Upper lobe of left lung (tissue), 6 donors: Measurements from ENCODE around the gene PGK1. TPM values are rescaled to one million over a fixed set of nuclear protein-coding genes. Genes with fewer than 3 reads are reported as not detected.
A peak's percentile ranks its signal among the peaks of the same experiment; 100 is the strongest.

Experiments
- ATAC-seq, 2 donors: fragments of 200-7000 bp; cut with Tn5 transposase; one replicate each; pipeline ENCODE4 v1.9.1; 2022; ENCODE audit warnings: mild to moderate bottlenecking in 2 of 2, moderate library complexity in 2 of 2; ENCODE audit not compliant: low FRiP score in 2 of 2
- DNase-seq, 2 donors: peaks; one replicate each; pipeline ENCODE4 v3.0.0-alpha.2; 2019 to 2020
- H3K27ac ChIP-seq, 4 donors: fragments of 200-600 bp; sonication (generic); one replicate each; pipeline ENCODE4 v1.5.1; 2016 to 2019
- H3K27me3 ChIP-seq, 4 donors: fragments of 200-600 bp; sonication (generic); one replicate each; pipeline ENCODE4 v1.5.1; 2017 to 2019
- H3K36me3 ChIP-seq, 4 donors: fragments of 200-600 bp; sonication (generic); one replicate each; pipeline ENCODE4 v1.5.1; 2016 to 2019
- H3K4me1 ChIP-seq, 4 donors: fragments of 200-600 bp; sonication (generic); one replicate each; pipeline ENCODE4 v1.5.1; 2018 to 2019
- H3K4me3 ChIP-seq, 4 donors: fragments of 200-600 bp; sonication (generic); one replicate each; pipeline ENCODE4 v1.5.1; 2017 to 2019; ENCODE audit warnings: mild to moderate bottlenecking in 2 of 4, moderate library complexity in 1 of 4
- H3K9me3 ChIP-seq, 4 donors: fragments of 200-600 bp; sonication (generic); one replicate each; pipeline ENCODE4 v1.5.1; 2018 to 2019
- EP300 ChIP-seq, 4 donors: sonication (generic); formaldehyde crosslinking; IDR thresholded peaks; one replicate each; pipeline ENCODE4 v1.5.1; 2017; ENCODE audit warnings: antibody characterized with exemption in 4 of 4, control low read depth in 2 of 4
- POLR2A ChIP-seq, 4 donors: fragments of 450-650 bp; IDR thresholded peaks; one replicate each; pipeline ENCODE4 v1.5.1; 2016 to 2017; ENCODE audit warnings: antibody characterized with exemption in 4 of 4, mild to moderate bottlenecking in 2 of 4
- POLR2AphosphoS5 ChIP-seq, 2 donors: sonication (generic); formaldehyde crosslinking; IDR thresholded peaks; one replicate each; pipeline ENCODE4 v1.5.1; 2017; ENCODE audit warnings: antibody characterized with exemption in 2 of 2
- WGBS, 2 donors: methylation state at CpG; one replicate each; pipeline ENCODE4 v1.1.5; 2017 to 2018; 5-methylcytosine and 5-hydroxymethylcytosine counted together
- total RNA-seq, 6 donors: library from RNA; depleted of rRNA in 4 of 6; stranded (reverse); fragments of >200 nt in 4 of 6; gene quantifications; one replicate each; pipeline versions ENCODE4 v1.1.0 to v1.2.1, GENCODE V29; 2016 to 2021
- TF ChIP-seq, protein P1 (sequence below), 6 experiments: fragments of 450-650 bp in 4 of 6; fragments of 200-600 bp in 2 of 6; sonication (generic) in 2 of 6; IDR thresholded peaks; one replicate each; pipeline ENCODE4 v1.5.1; 2016 to 2019; ENCODE audit warnings: antibody characterized with exemption in 6 of 6
- donor health status: DM: no; HTN: no; CAD: no; lungs with moderate emphysema.
- donor health status: DM: no; HTN: yes; CAD: no; lungs with severe emphysema.

The PGK1 gene
- total RNA-seq, 6 donors from 2014 or later: 57.6 to 295 (median 170) TPM

DNA sequence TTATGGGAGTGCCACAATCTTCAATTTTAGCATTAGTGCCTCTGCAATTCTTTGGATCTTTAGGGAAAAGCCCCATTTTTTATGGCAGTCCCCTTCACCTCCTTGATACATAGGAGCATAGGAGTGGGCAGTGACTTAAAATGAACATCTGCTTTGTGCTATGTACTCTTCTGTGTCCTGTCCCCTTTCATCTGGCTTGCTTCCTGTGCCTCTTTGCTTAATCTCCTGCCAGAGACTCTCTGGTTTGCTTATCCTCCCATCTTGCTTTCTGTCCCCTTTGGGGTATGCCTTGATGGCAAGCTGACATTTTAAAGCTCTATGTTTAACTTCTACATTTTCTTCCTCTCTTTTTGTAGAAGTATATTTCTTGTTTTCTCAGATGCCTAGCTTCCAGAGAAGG is 12.3 kb downstream of the PGK1 start:
- Histone ChIP-seq H3K27me3 (no peaks in the 10 kb centered on the region), H3K9me3 (no peaks in the 10 kb centered on the region), H3K4me1 (peaks cover 0 to 2% (median 0%) of the 10 kb centered on the region in 4 donors), H3K4me3 (no peak overlapping the region), H3K27ac (no peak overlapping the region), H3K36me3 (peaks cover 10 to 81% (median 28%) of the 10 kb centered on the region in 4 donors)
- DNase-seq: no peak
- no peak for ATAC-seq
- TF ChIP-seq POLR2A (IDR thresholded peaks at IDR 0.05): no peak
- TF ChIP-seq, protein P1, sequence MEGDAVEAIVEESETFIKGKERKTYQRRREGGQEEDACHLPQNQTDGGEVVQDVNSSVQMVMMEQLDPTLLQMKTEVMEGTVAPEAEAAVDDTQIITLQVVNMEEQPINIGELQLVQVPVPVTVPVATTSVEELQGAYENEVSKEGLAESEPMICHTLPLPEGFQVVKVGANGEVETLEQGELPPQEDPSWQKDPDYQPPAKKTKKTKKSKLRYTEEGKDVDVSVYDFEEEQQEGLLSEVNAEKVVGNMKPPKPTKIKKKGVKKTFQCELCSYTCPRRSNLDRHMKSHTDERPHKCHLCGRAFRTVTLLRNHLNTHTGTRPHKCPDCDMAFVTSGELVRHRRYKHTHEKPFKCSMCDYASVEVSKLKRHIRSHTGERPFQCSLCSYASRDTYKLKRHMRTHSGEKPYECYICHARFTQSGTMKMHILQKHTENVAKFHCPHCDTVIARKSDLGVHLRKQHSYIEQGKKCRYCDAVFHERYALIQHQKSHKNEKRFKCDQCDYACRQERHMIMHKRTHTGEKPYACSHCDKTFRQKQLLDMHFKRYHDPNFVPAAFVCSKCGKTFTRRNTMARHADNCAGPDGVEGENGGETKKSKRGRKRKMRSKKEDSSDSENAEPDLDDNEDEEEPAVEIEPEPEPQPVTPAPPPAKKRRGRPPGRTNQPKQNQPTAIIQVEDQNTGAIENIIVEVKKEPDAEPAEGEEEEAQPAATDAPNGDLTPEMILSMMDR (IDR thresholded peaks at IDR 0.05): no peak
- TF ChIP-seq POLR2AphosphoS5 (IDR thresholded peaks at IDR 0.05): no peak

DNA sequence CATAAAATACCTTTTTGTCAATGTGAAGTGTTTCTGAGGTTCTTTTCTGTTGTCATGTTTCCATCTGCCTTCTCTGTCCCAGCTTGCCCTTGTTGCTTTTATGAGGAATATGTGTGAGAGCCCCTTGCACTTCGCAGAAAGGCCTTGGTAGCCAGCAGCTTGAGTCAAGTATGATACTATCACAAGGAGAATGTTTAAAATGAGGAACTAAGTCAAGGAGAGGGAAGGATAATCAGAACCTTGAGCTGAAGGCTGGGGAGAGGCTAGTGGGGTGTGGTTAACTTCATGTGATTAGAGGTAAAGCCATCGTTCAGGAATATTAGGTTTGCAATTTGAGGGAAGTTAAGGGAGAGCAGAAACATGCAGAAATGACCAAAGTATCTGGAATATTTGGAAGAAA is 12.7 kb downstream of the PGK1 start:
- Histone ChIP-seq H3K9me3 (no peaks in the 10 kb centered on the region), H3K4me3 (no peak overlapping the region), H3K4me1 (peaks cover 0 to 2% (median 0%) of the 10 kb centered on the region in 4 donors), H3K27ac (no peak overlapping the region), H3K36me3 (peaks cover 10 to 83% (median 30%) of the 10 kb centered on the region in 4 donors), H3K27me3 (no peaks in the 10 kb centered on the region)
- DNase-seq (no peak), ATAC-seq (no peak)
- 37 to 59% methylated on average over 2 of the region's 2 CpGs for WGBS, 2 donors
- TF ChIP-seq POLR2A (IDR thresholded peaks at IDR 0.05) (no peak), EP300 (IDR thresholded peaks at IDR 0.05) (no peak), POLR2AphosphoS5 (IDR thresholded peaks at IDR 0.05) (no peak)
- TF ChIP-seq, protein P1 (IDR thresholded peaks at IDR 0.05): no peak

DNA sequence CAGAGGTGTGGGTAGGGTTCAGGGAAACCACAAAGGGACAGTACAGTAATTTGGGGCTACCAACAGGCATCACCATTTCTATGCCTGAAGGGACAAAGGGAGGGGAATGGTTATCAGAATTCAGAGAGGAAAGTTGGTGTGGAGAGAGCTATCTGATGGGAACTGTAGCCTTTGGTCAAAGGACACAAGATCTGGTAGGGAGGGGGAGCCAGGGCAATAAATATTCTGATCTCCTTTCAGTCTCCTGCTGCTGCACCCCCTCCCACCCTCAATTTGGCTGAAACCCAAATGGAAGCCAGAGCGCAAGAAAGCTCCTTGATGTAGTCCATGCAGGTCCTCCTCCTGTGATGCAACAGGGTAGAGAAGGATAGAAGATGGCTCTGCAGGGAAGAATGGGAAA is 14.6 kb downstream of the PGK1 start:
- peaks cover 12 to 87% (median 33%) of the 10 kb centered on the region in 4 donors for H3K36me3 ChIP-seq
- H3K27me3 ChIP-seq: no peaks in the 10 kb centered on the region
- TF ChIP-seq POLR2A (IDR thresholded peaks at IDR 0.05) (no peak), POLR2AphosphoS5 (IDR thresholded peaks at IDR 0.05) (no peak), EP300 (IDR thresholded peaks at IDR 0.05) (no peak)
- TF ChIP-seq, protein P1 (IDR thresholded peaks at IDR 0.05): no peak
- 89 to 100% methylated on average over 1 of the region's 1 CpG for WGBS, 2 donors
- H3K9me3 ChIP-seq: no peaks in the 10 kb centered on the region
- no peaks in the 10 kb centered on the region for H3K4me1 ChIP-seq
- H3K27ac ChIP-seq: no peak overlapping the region
- DNase-seq (no peak), ATAC-seq (no peak)
- H3K4me3 ChIP-seq: no peak overlapping the region

DNA sequence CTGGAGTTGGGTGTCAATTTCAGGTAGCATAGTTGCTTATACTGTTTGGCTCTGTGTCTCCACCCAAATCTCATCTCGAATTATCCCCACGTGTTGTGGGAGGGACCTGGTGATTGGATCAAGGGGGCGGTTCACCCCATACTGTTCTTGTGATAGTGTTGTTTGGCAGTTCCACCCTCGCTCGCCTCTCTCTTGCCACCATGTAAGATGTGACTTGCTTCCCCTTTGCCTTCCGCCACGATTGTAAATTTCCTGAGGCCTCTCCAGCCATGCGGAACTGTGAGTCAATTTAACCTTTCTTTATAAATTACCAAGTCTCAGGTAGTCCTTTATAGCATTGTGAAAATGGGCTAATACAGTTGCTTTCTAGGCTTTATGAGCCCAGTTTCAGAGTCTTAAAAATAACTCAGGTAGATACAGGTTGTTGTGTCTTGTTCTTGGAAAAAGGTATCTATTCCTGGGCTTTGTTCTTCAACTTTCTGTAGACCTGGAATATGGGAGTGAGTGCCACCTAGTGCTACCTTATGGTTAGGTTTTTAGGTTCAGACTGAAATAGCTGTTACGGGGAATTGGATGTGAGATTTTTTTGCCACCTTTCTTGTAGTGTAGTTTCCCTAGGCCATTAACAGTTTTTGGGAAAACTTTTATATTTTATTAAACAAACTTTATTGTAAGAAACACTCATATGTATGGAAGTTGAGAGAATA is 15.6 kb downstream of the PGK1 start:
- H3K36me3 ChIP-seq: peaks cover 12 to 87% (median 32%) of the 10 kb centered on the region in 4 donors
- ATAC-seq: no peak
- TF ChIP-seq, protein P1 (IDR thresholded peaks at IDR 0.05): peak in 1 of 6 experiments; percentile 6
- no peak for TF ChIP-seq POLR2AphosphoS5 (IDR thresholded peaks at IDR 0.05)
- no peak overlapping the region for H3K4me3 ChIP-seq
- WGBS, 2 donors: 84 to 91% methylated on average over 9 of the region's 9 CpGs
- no peaks in the 10 kb centered on the region for H3K9me3 ChIP-seq
- no peak overlapping the region for H3K27ac ChIP-seq
- H3K27me3 ChIP-seq: no peaks in the 10 kb centered on the region
- no peak for DNase-seq
- no peaks in the 10 kb centered on the region for H3K4me1 ChIP-seq

DNA sequence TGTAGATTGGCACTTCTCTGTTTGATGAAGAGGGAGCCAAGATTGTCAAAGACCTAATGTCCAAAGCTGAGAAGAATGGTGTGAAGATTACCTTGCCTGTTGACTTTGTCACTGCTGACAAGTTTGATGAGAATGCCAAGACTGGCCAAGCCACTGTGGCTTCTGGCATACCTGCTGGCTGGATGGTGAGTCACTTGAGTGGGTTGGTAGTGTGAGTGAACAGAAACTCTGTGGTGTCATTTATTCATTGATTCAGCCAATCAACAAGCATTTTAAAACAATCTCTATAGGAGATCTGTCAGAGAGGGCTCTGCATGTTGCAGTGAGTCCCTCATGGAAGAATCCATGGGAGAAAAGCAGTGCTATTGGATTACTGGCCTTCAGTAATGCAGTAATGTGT is 19.1 kb downstream of the PGK1 start:
- H3K4me3 ChIP-seq: no peak overlapping the region
- H3K27ac ChIP-seq: no peak overlapping the region
- ATAC-seq (no peak), DNase-seq (no peak)
- H3K36me3 ChIP-seq: peaks cover 12 to 83% (median 29%) of the 10 kb centered on the region in 4 donors
- TF ChIP-seq EP300 (IDR thresholded peaks at IDR 0.05) (no peak), POLR2AphosphoS5 (IDR thresholded peaks at IDR 0.05) (no peak), POLR2A (IDR thresholded peaks at IDR 0.05) (no peak)
- TF ChIP-seq, protein P1 (IDR thresholded peaks at IDR 0.05): no peak
- no peaks in the 10 kb centered on the region for H3K9me3 ChIP-seq
- H3K27me3 ChIP-seq: no peaks in the 10 kb centered on the region
- H3K4me1 ChIP-seq: no peaks in the 10 kb centered on the region
